ENCODE results near the gene S100A16.
"Not testable (repeated sequence)": the region's sequence is repeated elsewhere in the genome, so short reads cannot be mapped to it uniquely, and the experiment has no call there.

The S100A16 gene

GRCh38 chr1:153612755-153613331 lies at the start of gene S100A16:
Gene S100A16 (minus strand): TSS chr1:153613137. CDS start chr1:153608151, 4,986 bp downstream.
- DNase-seq = peak; percentile 91

- DNase-seq = no peak
These were observed 49.3 kb upstream of the S100A16 start for GRCh38 chr1:153662269-153662668.

GRCh38 chr1:153661111-153661708 lies 48.3 kb upstream of the S100A16 start:
- no peak for DNase-seq

- no peak for DNase-seq
These were observed 46.7 kb upstream of the S100A16 start for GRCh38 chr1:153659656-153660055.

GRCh38 chr1:153659175-153659534 lies 46.2 kb upstream of the S100A16 start:
- no peak for DNase-seq

- peak; percentile 87 for DNase-seq
These were observed 45.6 kb upstream of the S100A16 start, which contains the start of gene SNAPIN for GRCh38 chr1:153658400-153659174. Gene SNAPIN (plus strand): TSS chr1:153658703. CDS start chr1:153658744, 41 bp downstream.

- DNase-seq = no peak
These were observed 42.4 kb upstream of the S100A16 start for GRCh38 chr1:153655333-153655732.

GRCh38 chr1:153652805-153653500 lies 40.0 kb upstream of the S100A16 start:
- peak; percentile 45 for DNase-seq

- no peak for DNase-seq
These were observed 38.8 kb upstream of the S100A16 start for GRCh38 chr1:153651771-153652170.

- no peak for DNase-seq
These were observed 36.9 kb upstream of the S100A16 start for GRCh38 chr1:153649863-153650235.

GRCh38 chr1:153649137-153649862 lies 36.4 kb upstream of the S100A16 start:
- DNase-seq = no peak

GRCh38 chr1:153648000-153648643 lies 35.2 kb upstream of the S100A16 start:
- no peak for DNase-seq

GRCh38 chr1:153647346-153647714 lies 34.4 kb upstream of the S100A16 start:
- DNase-seq = no peak

- no peak for DNase-seq
These were observed 33.9 kb upstream of the S100A16 start for GRCh38 chr1:153646672-153647345.

- no peak for DNase-seq
These were observed 30.9 kb upstream of the S100A16 start for GRCh38 chr1:153643816-153644215.

- no peak for DNase-seq
These were observed 30.2 kb upstream of the S100A16 start for GRCh38 chr1:153643100-153643499.

- DNase-seq = no peak
These were observed 29.2 kb upstream of the S100A16 start for GRCh38 chr1:153642161-153642560.

- no peak for DNase-seq
These were observed 27.9 kb upstream of the S100A16 start for GRCh38 chr1:153640861-153641260.

GRCh38 chr1:153640213-153640612 lies 27.3 kb upstream of the S100A16 start:
- not testable (repeated sequence) for DNase-seq

GRCh38 chr1:153639280-153639679 lies 26.3 kb upstream of the S100A16 start:
- no peak for DNase-seq

GRCh38 chr1:153638261-153638660 lies 25.3 kb upstream of the S100A16 start:
- DNase-seq = no peak

- no peak for DNase-seq
These were observed 23.4 kb upstream of the S100A16 start for GRCh38 chr1:153636312-153636711.

Measured in NCI-H226 (cell line).